NCI-H1436 (cell line): ENCODE measurements around the gene HLA-DPB1.
"Not testable (repeated sequence)": the region's sequence is repeated elsewhere in the genome, so short reads cannot be mapped to it uniquely, and the experiment has no call there.

Source experiments
- DNase-seq: peaks from one replicate; lab custom pipeline; 2025; lab: John Stamatoyannopoulos, UW

The HLA-DPB1 gene

GRCh38 chr6:33071569-33071968, 4.2 kb upstream of the HLA-DPB1 start:
- no peak for DNase-seq

GRCh38 chr6:33072508-33073100, 3.2 kb upstream of the HLA-DPB1 start:
- DNase-seq: no peak

- no peak for DNase-seq
Observed at GRCh38 chr6:33073431-33073871, 2.3 kb upstream of the HLA-DPB1 start, which contains the start of gene HLA-DPA1. HLA-DPA1 (minus strand) TSS chr6:33073649.

- DNase-seq: no peak
Observed at GRCh38 chr6:33075208-33075567, 602 bp upstream of the HLA-DPB1 start.

- DNase-seq: no peak
Observed at GRCh38 chr6:33076406-33076934, 680 bp downstream of the HLA-DPB1 start.

GRCh38 chr6:33077908-33078307, 2.1 kb downstream of the HLA-DPB1 start:
- no peak for DNase-seq

- no peak for DNase-seq
Observed at GRCh38 chr6:33078442-33078841, 2.7 kb downstream of the HLA-DPB1 start.

GRCh38 chr6:33078919-33079521, 3.2 kb downstream of the HLA-DPB1 start:
- no peak for DNase-seq

GRCh38 chr6:33079580-33079979, 3.8 kb downstream of the HLA-DPB1 start:
- DNase-seq: no peak

- no peak for DNase-seq
Observed at GRCh38 chr6:33080127-33081089, 4.6 kb downstream of the HLA-DPB1 start.

GRCh38 chr6:33081098-33081824, 5.5 kb downstream of the HLA-DPB1 start:
- DNase-seq: no peak

- DNase-seq: no peak
Observed at GRCh38 chr6:33082702-33083101, 6.9 kb downstream of the HLA-DPB1 start.

- DNase-seq: no peak
Observed at GRCh38 chr6:33085627-33086026, 9.8 kb downstream of the HLA-DPB1 start.

- no peak for DNase-seq
Observed at GRCh38 chr6:33088258-33088930, 12.6 kb downstream of the HLA-DPB1 start.

GRCh38 chr6:33088931-33089620, 13.3 kb downstream of the HLA-DPB1 start:
- DNase-seq: no peak

- no peak for DNase-seq
Observed at GRCh38 chr6:33091957-33092356, 16.2 kb downstream of the HLA-DPB1 start.

- no peak for DNase-seq
Observed at GRCh38 chr6:33092385-33092784, 16.6 kb downstream of the HLA-DPB1 start.

GRCh38 chr6:33093855-33094254, 18.1 kb downstream of the HLA-DPB1 start:
- DNase-seq: no peak

- DNase-seq: no peak
Observed at GRCh38 chr6:33095681-33096080, 19.9 kb downstream of the HLA-DPB1 start.

- not testable (repeated sequence) for DNase-seq
Observed at GRCh38 chr6:33101121-33101737, 25.4 kb downstream of the HLA-DPB1 start.
